IPS-18c (cell line): Measurements from ENCODE around the gene MITF.

Source experiments
- H3K4me3 ChIP-seq: 2 replicates; pipeline ENCODE4 v1.7.0; 2013; ENCODE audit warnings: low read depth, mild to moderate bottlenecking, low read length, moderate library complexity; ENCODE audit not compliant: insufficient read depth
- H3K9me3 ChIP-seq: one replicate; pipeline ENCODE4 v1.6.1; 2013; ENCODE audit warnings: mild to moderate bottlenecking, low read length, moderate library complexity; ENCODE audit not compliant: control insufficient read depth, insufficient read depth

Gene MITF

GRCh38 chr3:69747511-69748258 lies 8.4 kb downstream of the MITF start:
- H3K4me3 ChIP-seq: no peak overlapping the region
- H3K9me3 ChIP-seq: no peaks in the 10 kb centered on the region

GRCh38 chr3:69748503-69748902 lies 9.2 kb downstream of the MITF start:
- Histone ChIP-seq H3K9me3 (no peaks in the 10 kb centered on the region), H3K4me3 (no peak overlapping the region)

- H3K4me3 ChIP-seq: no peak overlapping the region
- H3K9me3 ChIP-seq: no peaks in the 10 kb centered on the region
These were observed 10.2 kb downstream of the MITF start for GRCh38 chr3:69749461-69749860.

- no peak overlapping the region for H3K4me3 ChIP-seq
- no peaks in the 10 kb centered on the region for H3K9me3 ChIP-seq
These were observed 11.3 kb downstream of the MITF start for GRCh38 chr3:69750549-69750948.

GRCh38 chr3:69751074-69751476 lies 11.8 kb downstream of the MITF start:
- Histone ChIP-seq H3K4me3 (no peak overlapping the region), H3K9me3 (no peaks in the 10 kb centered on the region)

- Histone ChIP-seq H3K9me3 (no peaks in the 10 kb centered on the region), H3K4me3 (no peak overlapping the region)
These were observed 13.0 kb downstream of the MITF start for GRCh38 chr3:69752241-69752640.

GRCh38 chr3:69753179-69753775 lies 14.0 kb downstream of the MITF start:
- H3K4me3 ChIP-seq: no peak overlapping the region
- H3K9me3 ChIP-seq: no peaks in the 10 kb centered on the region

- no peak overlapping the region for H3K4me3 ChIP-seq
- H3K9me3 ChIP-seq: no peaks in the 10 kb centered on the region
These were observed 16.5 kb downstream of the MITF start for GRCh38 chr3:69755795-69756194.

GRCh38 chr3:69761896-69762767 lies 22.9 kb downstream of the MITF start:
- no peak overlapping the region for H3K4me3 ChIP-seq

GRCh38 chr3:69762768-69763229 lies 23.5 kb downstream of the MITF start:
- no peak overlapping the region for H3K4me3 ChIP-seq

More at GRCh38 chr3:69761896-69762767, 22.9 kb downstream of the MITF start:
- no peaks in the 10 kb centered on the region for H3K9me3 ChIP-seq

GRCh38 chr3:69763458-69763857 lies 24.2 kb downstream of the MITF start:
- Histone ChIP-seq H3K4me3 (no peak overlapping the region), H3K9me3 (no peaks in the 10 kb centered on the region)

More at GRCh38 chr3:69762768-69763229, 23.5 kb downstream of the MITF start:
- H3K9me3 ChIP-seq: no peaks in the 10 kb centered on the region

- H3K4me3 ChIP-seq: no peak overlapping the region
- no peaks in the 10 kb centered on the region for H3K9me3 ChIP-seq
These were observed 25.0 kb downstream of the MITF start for GRCh38 chr3:69764121-69764741.

- Histone ChIP-seq H3K9me3 (no peaks in the 10 kb centered on the region), H3K4me3 (no peak overlapping the region)
These were observed 25.6 kb downstream of the MITF start for GRCh38 chr3:69764861-69765260.

- Histone ChIP-seq H3K9me3 (no peaks in the 10 kb centered on the region), H3K4me3 (no peak overlapping the region)
These were observed 27.4 kb downstream of the MITF start for GRCh38 chr3:69766638-69767037.

GRCh38 chr3:69767571-69767970 lies 28.3 kb downstream of the MITF start:
- H3K4me3 ChIP-seq: no peak overlapping the region
- no peaks in the 10 kb centered on the region for H3K9me3 ChIP-seq

- Histone ChIP-seq H3K4me3 (no peak overlapping the region), H3K9me3 (no peaks in the 10 kb centered on the region)
These were observed 29.2 kb downstream of the MITF start for GRCh38 chr3:69768438-69768837.

GRCh38 chr3:69770219-69770618 lies 31.0 kb downstream of the MITF start:
- Histone ChIP-seq H3K9me3 (no peaks in the 10 kb centered on the region), H3K4me3 (no peak overlapping the region)
